GM12865 (cell line): ENCODE measurements around the gene SPATA13.
"Not testable (repeated sequence)": the region's sequence is repeated elsewhere in the genome, so short reads cannot be mapped to it uniquely, and the experiment has no call there.

ENCODE experiments used
- DNase-seq: peaks from one replicate; pipeline ENCODE4 v3.0.0; 2010; ENCODE audit warnings: low read depth
- H3K4me3 ChIP-seq: 2 replicates; pipeline ENCODE4 v1.5.1; 2011; ENCODE audit warnings: mild to moderate bottlenecking, low read depth, low read length, control low read depth
- TF ChIP-seq, protein P1 (sequence below): IDR thresholded peaks from 2 replicates; pipeline ENCODE4 v1.5.1; 2011; ENCODE audit warnings: low read length, control low read depth, low read depth, inconsistent platforms; ENCODE audit not compliant: insufficient read depth; ENCODE audit errors: missing control alignments

SPATA13 gene

DNA sequence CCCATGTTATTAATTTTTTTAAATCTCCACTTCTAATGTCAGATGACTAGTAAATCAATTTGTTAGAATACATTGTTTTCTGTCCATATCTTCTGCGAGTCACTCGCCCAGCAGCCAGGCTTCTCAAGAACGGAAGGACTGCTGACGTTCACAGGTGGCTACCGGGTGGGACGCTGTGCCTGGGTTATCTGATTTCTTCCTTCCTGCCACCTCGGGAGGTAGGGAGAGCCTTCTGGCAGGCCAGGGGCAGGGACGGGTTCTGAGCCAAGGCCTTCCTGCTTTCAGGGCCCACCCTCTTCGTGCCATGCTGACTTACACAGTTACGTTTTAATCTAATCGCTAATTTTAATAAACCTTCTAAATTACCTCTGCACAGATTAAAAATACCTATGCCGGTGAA lies 140.9 kb downstream of the SPATA13 start:
- TF ChIP-seq, protein P1, sequence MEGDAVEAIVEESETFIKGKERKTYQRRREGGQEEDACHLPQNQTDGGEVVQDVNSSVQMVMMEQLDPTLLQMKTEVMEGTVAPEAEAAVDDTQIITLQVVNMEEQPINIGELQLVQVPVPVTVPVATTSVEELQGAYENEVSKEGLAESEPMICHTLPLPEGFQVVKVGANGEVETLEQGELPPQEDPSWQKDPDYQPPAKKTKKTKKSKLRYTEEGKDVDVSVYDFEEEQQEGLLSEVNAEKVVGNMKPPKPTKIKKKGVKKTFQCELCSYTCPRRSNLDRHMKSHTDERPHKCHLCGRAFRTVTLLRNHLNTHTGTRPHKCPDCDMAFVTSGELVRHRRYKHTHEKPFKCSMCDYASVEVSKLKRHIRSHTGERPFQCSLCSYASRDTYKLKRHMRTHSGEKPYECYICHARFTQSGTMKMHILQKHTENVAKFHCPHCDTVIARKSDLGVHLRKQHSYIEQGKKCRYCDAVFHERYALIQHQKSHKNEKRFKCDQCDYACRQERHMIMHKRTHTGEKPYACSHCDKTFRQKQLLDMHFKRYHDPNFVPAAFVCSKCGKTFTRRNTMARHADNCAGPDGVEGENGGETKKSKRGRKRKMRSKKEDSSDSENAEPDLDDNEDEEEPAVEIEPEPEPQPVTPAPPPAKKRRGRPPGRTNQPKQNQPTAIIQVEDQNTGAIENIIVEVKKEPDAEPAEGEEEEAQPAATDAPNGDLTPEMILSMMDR: no peak
- no peak overlapping the region for H3K4me3 ChIP-seq
- no peak for DNase-seq

GRCh38 chr13:24301911-24302310 lies 141.4 kb downstream of the SPATA13 start:
- no peak for DNase-seq
- TF ChIP-seq, protein P1: no peak
- no peak overlapping the region for H3K4me3 ChIP-seq

GRCh38 chr13:24304620-24305019 lies 144.1 kb downstream of the SPATA13 start:
- H3K4me3 ChIP-seq: no peak overlapping the region
- TF ChIP-seq, protein P1: no peak
- no peak for DNase-seq

DNA sequence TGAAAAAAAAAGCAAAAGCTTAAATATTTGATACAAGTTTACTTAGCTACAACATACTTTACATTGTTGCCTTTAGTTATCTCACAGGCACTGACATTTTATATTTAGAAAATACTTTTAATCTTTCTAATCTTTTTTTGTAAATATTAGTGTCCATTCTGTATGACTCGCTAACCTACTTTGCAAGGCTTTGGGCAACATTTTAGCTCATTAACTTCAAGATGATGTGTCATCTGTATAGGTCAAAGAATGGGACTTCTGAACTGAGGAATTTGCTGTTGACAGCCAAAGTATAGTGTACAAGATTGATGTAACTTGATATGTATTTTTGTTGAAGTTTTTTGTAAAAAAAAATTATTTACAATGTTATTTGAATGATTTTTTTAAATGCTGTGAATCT lies 146.1 kb downstream of the SPATA13 start:
- no peak overlapping the region for H3K4me3 ChIP-seq
- TF ChIP-seq, protein P1: no peak
- no peak for DNase-seq

DNA sequence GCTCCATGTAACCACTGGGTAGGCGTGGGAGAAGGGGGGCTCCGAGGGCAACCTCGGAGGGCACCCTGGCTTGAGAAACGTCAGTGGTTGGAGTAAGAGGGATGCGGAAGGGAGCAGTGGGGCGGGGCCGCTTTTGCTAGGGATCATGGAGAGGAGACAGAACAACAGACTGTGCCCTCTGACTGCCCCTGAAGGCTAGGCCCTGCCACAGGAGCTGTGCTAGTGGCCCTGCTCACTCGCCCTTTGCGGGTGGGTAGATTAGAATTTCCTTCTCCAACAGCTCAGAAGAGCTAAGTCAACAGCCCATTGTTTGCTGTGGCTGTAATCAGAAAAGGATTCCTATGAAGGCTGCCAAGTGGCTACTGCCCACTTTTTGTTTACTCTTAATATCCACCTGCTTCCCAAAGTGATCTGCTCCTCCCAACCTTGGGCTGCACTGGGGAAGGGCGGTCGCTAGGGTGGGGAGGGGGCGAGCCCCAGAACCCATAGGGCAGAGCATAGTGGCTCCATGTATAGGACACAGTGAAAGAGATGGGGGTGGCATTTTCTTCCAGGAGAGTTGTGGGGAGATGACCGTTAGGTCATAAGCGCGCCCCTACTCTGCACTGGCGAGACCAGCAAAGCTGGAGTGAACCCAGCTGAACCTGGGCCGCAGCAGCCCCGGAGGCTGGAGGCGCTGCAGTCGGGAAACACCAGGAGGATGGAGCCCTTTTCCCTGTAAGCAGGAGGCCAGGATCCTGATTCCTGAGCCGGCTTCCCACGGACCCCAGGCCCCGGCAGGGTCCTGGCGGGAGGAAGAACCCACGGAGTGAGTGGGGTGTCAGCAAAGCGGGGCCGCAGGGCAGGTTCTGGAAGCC lies 146.9 kb downstream of the SPATA13 start:
- TF ChIP-seq, protein P1: no peak
- DNase-seq: no peak
- H3K4me3 ChIP-seq: no peak overlapping the region

- no peak for DNase-seq
- no peak overlapping the region for H3K4me3 ChIP-seq
- TF ChIP-seq, protein P1: no peak
Measured at GRCh38 chr13:24308068-24308445, 147.5 kb downstream of the SPATA13 start.

- no peak overlapping the region for H3K4me3 ChIP-seq
- no peak for DNase-seq
- TF ChIP-seq, protein P1: no peak
Measured at GRCh38 chr13:24308488-24309020, 148.0 kb downstream of the SPATA13 start.

- DNase-seq, H3K4me3 ChIP-seq: not testable (repeated sequence)
Measured at GRCh38 chr13:24309300-24309699, 148.8 kb downstream of the SPATA13 start, which contains the start of gene C1QTNF9. Gene C1QTNF9, plus strand, starts transcription at chr13:24309580. Its CDS starts 6,424 bp downstream, at chr13:24316004.
